WTC11 (cell line): ENCODE results near the gene NUP50.

ENCODE experiments used
- ATF2 ChIP-seq: sonication (generic); formaldehyde crosslinking; IDR thresholded peaks from 2 replicates; pipeline ENCODE4 v1.8.1; 2022; ENCODE audit warnings: low read depth, missing genetic modification reagents, borderline replicate concordance
- CTCF ChIP-seq: fragments of 200-600 bp; IDR thresholded peaks from 2 replicates; pipeline ENCODE4 v1.8.0; 2022; ENCODE audit warnings: antibody characterized with exemption
- GABPB1 ChIP-seq: sonication (generic); formaldehyde crosslinking; IDR thresholded peaks from 2 replicates; pipeline ENCODE4 v1.8.1; 2023; ENCODE audit warnings: mild to moderate bottlenecking, missing genetic modification reagents
- HMGXB4 ChIP-seq: sonication (generic); formaldehyde crosslinking; IDR thresholded peaks from 2 replicates; pipeline ENCODE4 v1.8.1; 2023; ENCODE audit warnings: mild to moderate bottlenecking, moderate library complexity, missing genetic modification reagents
- MAX ChIP-seq: sonication (generic); formaldehyde crosslinking; IDR thresholded peaks from 2 replicates; pipeline ENCODE4 v1.8.0; 2022; ENCODE audit warnings: mild to moderate bottlenecking, missing genetic modification reagents
- NFATC4 ChIP-seq: fragments of 250-450 bp; sonication (Bioruptor Pico); IDR thresholded peaks from 2 replicates; pipeline ENCODE4 v1.9.0; 2021; ENCODE audit warnings: mild to moderate bottlenecking
- USF2 ChIP-seq: sonication (generic); formaldehyde crosslinking; IDR thresholded peaks from 2 replicates; pipeline ENCODE4 v1.8.1; 2023; ENCODE audit warnings: mild to moderate bottlenecking, missing genetic modification reagents, moderate library complexity
- ZNF263 ChIP-seq: sonication (generic); formaldehyde crosslinking; IDR thresholded peaks from 2 replicates; pipeline ENCODE4 v1.8.1; 2022; ENCODE audit warnings: low read depth, mild to moderate bottlenecking, moderate library complexity, missing genetic modification reagents

- TF ChIP-seq CTCF (no peak), NFATC4 (CRISPR knock-in tag) (no peak), HMGXB4 (no peak), ATF2 (CRISPR knock-in tag) (no peak), MAX (CRISPR knock-in tag) (no peak), ZNF263 (CRISPR knock-in tag) (no peak), GABPB1 (CRISPR knock-in tag) (no peak), USF2 (CRISPR knock-in tag) (no peak)
These were observed 62.9 kb downstream of the NUP50 start for GRCh38 chr22:45226503-45227186.
